H4 (cell line): ENCODE results near the gene GRIFIN. TPM values are rescaled to one million over a fixed set of nuclear protein-coding genes. Genes with fewer than 3 reads are reported as not detected.
"Not testable (repeated sequence)": the region's sequence is repeated elsewhere in the genome, so short reads cannot be mapped to it uniquely, and the experiment has no call there.

Experiments
- DNase-seq: peaks from one replicate; pipeline ENCODE4 v3.0.0-alpha.2; 2015; ENCODE audit warnings: low spot score
- total RNA-seq: library from RNA; depleted of rRNA; stranded (reverse); fragments of >200 nt; shearing (Covaris generic); gene quantifications from 2 replicates; pipeline ENCODE4 v1.2.3, GENCODE V29; 2014

The GRIFIN gene
- total RNA-seq, 1 experiment from 2014 or later = not detected

DNA sequence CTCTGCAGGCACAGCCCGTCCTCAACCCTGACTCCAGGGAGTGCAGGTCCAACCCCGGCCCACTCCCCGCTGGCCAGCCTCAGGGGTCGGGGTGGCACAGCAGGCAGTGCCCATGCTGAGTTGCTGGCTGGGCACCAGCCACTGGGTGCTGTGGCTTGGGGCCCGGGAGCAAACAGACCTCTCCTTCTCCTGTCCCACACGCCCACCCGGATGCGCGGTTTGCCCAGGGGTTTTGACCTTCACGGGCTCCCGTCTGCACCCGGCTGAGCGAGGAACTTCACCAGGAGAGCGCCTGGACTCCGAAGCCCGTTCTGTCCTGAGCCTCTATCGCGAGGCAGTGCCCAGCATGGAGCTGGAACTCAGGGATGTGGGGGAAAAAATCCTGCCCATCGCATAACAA, 2.6 kb upstream of the GRIFIN start:
- no peak for DNase-seq

DNA sequence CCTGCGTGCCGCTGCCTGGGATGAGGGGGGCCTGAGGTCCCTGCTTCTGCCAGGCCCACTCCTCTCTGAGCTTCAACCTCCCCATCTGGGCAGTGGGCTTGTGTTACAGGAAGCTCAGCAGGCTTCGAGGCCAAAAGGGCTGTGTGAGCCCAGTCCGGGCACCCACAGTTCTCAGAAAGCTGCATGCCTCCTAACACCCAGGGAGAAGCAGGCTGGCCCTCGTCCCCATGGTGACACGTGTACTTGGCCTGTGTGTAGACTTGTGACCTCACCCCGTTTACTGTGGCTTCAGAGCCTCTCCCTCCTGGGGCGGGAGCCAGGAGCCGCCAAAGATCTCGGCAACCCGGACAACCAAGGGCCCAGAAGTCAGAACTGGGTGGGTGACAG, 2.2 kb upstream of the GRIFIN start:
- DNase-seq = peak; percentile 85

DNA sequence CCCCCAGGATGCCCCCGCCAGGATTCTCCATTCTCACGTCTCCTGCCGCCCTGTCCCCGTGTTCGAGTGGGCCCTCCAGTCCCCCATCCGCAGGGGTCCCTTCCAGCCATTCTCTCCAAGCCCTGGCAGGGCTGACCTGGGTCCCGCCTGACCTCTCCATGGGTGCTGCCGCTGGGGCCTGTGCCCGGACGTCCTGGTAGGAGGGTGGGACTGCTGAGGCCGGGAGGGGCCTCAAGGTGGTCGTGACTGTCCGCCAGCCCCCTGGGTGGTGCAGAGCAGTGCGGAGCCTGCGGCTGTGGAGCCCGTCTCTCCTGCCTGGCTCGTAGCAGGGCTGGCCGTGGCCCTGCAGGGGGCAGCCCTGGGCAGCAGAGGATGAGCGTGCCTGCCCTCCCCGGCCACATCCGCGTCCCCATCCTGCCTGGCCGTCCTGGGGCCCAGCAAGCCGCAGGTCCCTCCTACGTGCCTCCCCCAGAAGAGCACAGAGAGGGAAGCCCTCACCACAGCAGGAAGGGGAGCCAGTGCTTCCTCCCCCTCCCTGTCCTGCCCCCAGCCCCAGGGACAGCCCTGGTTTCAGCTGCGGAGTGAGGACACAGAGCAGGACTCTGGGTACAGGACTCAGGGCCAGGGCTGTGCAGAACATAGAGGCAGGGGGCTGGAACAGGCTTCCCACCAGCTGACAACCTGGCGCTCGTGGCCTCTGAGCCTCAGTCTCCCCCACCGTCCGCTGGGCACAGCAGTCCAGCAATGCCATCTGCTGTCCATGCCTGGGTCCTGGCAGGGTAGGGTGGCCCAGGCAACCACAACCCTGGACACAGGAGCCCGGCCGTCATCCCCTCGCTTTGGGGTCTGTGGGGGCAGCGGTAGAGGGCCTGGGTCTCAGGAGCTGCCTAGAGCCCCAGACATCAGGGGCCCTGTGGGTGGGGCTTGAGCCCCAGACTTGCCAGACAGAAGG, 1.5 kb upstream of the GRIFIN start:
- peak; percentile 91 for DNase-seq

DNA sequence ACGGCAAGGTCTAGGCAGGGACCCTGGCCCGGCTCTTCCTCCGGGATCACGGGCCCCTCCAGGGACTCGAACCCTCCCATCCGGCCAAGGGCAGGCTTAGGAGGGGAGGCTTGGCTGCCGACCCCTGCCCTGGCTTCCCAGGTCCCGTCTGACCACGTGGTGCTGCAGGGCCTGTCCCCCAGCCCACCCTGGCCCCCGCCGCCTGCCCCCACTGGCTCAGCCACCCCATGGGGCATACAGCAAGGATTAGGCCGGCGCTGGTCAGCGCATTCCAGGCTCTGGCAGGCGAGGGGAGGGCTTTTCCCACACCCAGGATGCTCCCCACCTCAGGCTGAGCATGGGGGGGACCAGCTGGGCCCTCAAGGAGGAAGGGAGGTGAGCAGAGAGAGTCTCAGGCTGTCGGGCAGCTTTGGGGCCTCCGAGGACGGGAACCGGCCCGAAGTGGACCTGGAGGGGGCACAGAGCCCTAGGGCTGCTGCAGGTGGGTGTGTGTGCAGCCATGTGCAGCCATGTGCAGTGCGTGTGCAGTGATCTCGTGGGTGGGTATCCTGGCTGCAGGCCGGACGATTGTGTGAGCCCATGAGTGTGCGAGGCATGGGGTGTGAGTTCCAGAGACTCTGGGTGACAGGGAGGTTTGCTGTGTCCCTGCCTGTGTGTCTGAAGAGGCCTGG, 713 bp upstream of the GRIFIN start:
- no peak for DNase-seq

DNA sequence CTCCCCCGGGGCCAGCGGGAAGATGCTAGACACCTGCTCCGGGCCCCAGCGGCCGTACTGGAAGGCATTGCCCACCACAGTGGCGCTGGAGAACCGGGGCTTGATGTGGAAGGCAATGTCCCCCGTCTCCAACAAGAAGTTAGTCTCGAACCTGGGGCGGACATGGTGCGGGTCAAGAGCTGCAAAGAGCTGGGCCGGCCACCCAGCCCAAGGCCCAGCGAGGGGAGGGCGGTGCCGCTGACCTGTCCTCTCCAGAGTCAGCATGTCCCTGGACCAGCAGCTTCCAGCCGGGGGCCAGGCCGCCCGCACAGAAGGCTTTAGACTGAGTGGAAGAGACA, 551 bp downstream of the GRIFIN start:
- DNase-seq = no peak

DNA sequence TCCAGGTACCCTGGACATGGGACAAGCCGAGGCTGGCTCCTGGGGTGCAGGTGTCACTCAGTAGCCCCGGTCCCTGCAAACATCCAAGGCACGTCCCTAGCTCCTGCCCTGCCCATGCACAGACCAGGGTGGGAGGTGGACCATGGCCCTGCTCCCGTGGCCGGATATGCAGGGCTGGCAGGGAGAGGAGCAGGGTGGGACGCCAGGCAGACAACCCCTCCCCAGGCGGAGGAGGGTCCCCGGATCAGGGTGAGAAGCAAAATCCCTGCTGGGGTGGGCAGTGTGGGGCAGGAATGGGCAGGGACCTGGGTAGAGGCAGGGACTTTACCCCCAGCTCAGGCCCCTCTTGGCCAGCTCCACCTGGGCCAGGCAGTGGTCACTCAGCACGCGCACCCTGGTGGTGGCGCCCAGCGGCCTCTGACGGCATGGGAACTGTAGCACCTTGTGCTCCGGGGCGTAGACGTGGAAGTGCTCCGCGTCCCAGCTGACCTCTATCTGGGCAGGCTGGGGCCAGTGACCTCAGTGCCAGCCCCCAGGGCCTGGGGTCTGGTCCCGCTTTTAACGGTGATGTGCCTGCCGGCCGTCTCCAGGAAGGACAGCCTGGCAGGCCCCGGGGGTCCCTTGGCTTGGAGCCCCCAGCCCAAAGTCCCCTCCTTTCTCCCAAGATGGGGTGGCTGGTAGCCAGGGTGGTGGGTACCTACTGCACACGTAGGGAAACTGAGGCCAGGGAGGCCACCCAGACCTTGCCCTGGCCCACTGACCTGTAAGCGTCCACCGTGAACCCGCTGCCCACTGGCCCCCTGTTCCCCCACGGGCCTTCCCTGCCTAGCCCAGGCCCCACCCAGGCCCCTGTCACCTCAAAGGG, 1.2 kb downstream of the GRIFIN start:
- DNase-seq = no peak

DNA sequence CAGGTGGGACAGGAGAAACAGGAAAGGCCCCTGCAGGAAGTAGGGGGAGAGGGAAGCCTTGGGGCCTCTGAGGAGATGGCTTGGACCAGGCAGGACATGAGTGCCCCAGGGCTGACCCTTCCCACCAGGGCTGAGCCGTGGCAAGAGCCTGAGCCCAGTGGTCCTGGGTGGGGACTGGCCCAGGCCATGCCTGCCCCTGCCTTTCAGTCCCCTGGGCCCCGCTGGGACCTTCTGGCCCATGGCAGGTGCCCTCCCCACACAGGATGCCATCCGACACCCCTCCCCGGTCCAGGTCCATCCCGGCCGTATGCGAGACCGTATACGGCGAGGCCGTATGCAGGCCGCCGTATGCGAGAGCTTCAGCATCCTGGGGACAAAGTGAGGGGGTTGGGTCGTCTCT, 2.0 kb downstream of the GRIFIN start:
- DNase-seq = no peak

DNA sequence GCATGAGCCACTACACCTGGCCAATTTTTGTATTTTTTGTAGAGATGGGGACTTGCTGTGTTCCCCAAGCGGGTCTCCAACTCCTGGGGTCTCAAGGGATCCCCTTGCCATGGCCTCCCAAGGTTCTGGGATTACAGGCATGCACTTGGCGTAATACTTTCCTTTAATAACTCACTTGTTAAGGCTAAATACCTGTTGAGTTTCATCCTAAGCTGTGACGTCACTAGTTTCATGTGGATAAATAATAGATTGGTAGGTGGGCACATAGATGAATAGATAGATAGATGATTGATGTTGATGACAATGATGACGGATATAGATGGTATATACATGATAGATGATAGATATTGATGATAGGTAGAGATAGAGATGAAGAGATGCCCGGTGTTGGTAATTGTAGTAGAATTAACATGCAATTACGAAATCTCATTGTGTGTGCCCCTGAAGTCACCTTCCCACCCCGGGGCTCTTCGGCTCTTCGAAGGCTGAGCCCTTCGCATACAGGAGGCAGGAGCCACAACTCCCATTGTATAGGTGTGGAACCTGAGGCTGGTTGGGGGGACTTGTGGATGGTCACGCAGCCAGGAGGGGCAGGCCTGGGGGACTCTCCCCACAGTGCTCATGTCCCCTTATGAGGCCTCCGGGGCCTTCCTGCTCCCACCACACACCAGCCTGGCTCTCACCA, 2.6 kb downstream of the GRIFIN start:
- DNase-seq = no peak

DNA sequence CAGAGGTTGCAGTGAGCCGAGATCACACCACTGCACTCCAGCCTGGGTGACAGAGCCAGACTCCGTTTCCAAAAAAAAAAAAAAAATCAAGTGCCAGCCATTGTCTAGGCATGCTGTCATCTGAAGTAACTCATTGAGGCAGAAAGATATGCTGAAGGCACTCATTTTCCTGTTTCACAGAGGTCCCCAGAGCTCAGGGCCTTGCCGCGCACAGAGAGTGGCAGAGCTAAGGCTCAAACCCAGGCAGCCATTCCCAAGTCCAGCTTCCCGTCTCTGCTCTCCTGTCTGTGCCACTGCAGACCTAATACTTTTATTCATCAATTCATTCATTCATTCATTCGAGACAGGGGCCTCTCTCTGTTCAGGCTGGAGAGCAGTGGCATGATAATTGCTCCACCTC, 3.5 kb downstream of the GRIFIN start:
- DNase-seq = no peak

DNA sequence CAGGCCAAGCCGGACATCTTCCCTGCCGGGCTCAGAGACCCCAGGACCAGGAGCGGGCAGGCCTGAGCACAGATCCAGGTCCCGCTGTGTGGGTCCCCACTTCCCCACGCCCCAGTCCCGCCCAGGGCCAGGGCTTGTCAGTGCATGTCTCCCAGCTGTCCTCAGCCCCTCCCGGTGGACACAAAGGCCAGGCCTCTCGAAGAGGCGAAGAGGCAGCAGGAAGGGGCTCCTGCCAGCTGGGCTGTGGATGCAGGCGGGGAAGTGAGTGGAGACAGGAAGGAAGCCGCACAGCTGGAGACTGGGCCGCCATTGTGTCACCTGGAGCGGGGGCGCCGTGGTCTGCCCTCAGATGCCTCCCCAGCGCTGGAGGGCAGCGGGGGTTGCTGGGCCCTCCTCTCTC, 4.8 kb downstream of the GRIFIN start:
- no peak for DNase-seq

DNA sequence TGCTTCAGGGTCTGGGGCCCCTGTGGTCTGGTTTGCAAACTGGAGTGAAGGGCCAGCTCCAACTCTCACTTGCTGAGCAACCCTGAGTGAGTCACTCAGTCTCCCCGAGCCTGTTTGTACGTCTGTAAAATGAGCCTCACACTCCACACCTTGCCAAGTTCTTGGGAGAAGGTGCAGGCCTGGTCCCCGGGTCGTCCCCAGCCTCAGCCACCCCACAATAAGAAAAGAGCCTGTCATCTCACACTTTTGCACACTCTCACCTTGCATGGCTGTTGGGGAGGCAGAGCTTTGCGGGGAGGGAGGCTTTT, 5.2 kb downstream of the GRIFIN start:
- no peak for DNase-seq

DNA sequence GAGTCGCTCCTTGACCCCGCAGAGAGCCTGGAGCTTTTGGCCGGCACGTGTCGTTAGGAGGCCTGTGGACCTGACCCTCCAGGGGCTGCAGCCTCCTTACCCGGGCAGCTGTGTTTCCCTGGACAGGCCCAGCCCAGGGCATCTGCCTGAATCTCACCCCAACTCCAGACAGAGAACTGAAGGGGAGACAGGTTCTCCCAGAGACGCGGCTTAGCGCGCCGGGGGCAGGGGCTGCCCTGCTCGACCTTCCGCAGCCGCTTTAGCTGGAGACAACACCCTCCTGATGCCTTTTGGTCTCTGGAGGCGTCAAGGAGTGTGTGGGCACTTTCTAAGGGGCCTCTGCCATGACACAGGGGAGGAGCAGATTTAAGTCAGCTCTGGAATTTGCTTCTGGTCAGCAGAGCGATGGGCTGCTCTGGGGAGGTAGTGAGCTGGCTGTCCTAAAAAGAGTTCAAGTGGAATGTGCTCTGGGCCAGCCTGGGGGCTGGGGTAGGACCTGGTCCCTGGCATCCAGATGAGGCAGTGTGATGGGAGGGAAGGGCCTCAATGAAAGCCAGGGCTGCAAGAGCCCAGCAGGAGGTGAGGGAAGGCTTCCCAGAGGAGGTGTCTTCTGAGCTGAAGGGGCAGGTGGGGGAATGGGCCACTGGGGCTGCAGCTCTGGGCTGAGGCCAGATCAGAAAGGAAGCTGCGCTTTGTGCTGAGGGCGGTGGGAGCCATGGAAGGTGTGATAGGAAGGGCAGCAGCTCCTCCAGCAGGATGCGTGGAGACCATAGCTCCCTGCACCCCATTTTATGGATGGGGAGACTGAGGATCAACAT, 5.8 kb downstream of the GRIFIN start:
- DNase-seq = no peak

DNA sequence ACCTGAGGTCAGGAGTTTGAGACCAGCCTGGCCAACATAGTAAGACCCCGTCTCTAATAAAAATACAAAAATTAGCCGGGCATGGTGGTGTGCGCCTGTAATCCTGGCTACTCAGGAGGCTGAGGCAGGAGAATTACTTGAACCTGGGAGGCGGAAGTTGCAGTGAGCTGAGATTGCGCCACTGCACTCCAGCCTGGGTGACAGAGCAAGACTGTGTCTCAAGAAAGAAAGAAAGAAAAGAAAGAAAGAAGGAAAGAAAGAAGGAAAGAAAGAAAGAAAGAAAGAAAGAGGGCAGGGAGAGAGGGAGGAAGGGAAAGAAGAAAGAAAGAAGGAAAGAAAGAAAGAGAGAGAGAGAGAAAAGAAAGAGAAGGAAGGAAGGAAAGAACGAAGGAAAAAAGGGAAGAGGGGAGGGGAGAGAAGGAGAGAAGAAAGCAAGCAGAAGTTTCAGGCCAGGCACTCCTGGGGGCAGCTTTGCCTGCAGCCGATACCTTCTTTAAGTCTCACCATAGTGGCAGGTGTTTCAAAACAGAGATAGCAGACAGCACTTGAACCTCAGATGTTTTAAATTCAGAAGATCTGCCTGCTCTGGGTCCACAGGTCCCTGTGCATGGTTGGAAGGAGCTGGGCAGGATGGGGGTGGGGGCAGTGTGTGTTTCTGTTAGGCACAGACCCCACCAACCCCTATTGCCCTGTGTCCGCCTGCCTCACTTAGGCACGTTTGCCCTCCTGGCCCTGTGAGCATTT, 6.6 kb downstream of the GRIFIN start:
- DNase-seq = not testable (repeated sequence)

DNA sequence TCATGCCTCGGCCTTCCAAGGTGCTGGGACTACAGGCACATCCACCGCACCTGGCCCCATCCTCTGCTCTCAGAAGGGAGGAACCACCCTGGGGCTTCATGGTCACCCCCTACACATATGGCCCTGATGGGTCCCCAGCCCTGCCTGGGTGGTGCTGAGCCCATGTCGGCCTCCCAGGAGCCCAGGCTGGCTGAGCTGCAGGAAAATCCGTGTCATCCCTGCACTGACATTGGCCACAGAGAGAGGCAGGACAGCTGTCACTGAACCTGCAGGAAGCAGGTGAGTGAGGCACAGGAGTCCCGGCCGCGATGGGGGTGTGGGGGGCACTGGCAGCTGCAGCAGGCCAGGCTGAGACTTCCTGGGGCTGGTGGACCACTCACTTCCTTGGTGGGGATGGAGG, 8.0 kb downstream of the GRIFIN start:
- DNase-seq = no peak

DNA sequence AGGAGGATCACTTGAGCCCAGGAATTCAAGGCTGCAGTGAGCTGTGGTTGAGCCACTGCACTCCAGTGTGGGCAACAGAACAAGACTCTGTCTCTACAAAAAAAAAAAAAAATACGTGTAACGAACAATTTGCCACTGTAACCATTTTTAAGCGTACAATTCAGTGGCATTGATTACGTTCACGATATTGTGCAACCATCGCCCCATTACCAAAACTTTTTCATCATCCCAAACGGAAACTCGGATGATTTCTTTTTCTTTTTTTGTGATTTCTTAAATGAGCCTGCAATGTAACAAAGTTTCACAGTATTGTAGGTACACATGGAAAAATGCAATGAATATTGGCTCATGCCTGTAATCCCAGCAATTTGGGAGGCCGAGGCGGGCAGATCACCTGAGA, 9.5 kb downstream of the GRIFIN start:
- DNase-seq = no peak

DNA sequence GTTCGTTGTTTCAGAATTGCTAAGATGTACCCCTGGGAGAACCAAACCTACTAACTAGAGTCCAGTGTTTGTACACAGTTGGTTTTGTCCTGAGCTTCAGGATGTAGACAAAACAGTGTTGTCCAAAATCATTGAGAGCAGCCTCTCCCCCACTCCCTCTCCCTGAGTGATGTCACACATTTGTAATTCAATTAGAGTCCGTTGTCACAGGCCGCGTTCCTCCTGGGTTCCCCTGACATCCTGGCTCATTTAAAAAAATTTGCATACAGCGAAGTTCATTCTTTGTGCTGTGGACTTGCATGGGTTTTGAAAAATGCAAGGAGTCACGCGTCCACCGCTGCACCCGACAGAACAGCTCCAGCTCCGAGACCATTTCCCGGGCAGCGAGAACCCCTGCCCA, 10.3 kb downstream of the GRIFIN start:
- no peak for DNase-seq

DNA sequence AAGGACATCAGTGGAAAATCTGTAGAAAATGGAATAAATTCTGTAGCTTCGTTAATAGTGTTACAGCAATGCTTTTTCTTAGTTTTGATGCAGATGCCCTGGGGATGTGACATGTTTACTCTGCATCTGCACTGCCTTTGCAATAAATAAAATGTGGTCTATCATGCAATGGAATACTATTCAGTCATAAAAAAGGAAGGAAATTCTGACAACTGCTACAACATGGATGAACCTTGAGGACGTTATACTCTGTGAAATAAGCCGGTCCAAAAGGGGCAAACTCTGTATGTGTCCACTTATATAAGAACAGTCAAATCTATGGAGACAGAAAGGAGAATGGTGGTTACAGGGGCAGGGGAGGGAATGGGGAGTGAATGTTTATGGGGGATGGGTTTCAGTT, 13.5 kb downstream of the GRIFIN start:
- DNase-seq = no peak

DNA sequence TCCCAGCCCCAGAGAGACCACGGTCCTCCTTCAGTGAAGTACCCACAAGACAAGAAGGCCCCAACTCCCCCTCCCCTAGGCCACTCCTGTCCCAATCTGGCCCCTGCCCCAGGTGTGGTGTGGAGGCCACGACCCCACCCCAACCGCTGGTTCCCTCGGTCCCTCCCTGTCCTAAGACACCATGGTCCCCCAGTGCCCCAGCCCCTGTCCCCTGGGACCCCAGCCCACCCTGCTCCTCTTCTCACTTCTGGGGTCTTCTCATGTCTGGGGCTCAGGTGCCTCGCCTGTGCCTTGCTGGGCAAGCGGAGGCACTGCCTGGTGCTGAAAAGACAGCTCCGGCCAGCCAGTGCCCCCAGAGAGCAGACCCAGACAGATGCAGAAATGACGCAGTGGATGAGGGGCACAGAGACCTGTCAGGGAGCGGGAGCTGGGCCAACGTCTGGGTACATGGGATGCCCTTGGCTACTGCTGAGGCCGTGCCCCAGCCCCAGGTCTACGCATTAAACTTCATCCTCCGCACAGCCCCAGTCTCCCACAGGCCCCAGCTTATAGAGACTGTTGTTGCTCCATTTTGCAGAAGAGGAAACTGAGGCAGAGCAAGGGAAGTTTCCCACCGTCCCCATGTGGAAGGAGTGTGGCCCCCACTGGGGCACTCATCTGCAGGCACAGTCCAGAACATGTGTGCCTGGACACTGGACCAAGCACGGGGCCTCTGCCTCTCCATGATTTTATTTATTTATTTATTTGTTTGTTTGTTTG, 14.8 kb downstream of the GRIFIN start:
- DNase-seq = no peak

DNA sequence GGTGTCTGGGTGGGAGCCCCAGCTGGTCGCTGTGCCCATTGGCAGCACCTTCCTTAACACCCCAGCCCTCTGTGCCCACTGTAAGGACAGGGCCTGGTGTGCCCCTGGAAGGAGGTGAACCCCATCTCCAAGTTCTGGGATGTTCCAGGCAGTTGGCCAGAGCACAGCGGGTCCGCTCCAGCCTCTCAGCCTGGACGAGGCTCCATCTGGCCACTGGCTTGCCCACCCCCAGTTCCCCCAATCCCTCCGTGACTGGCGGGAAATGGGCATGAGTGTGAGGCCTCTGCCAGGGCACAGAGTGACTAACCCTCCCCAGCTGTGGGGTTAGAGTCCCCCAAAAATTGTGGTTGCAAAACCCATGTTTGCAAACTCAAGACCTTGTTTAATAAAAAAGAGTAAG, 15.6 kb downstream of the GRIFIN start:
- no peak for DNase-seq

DNA sequence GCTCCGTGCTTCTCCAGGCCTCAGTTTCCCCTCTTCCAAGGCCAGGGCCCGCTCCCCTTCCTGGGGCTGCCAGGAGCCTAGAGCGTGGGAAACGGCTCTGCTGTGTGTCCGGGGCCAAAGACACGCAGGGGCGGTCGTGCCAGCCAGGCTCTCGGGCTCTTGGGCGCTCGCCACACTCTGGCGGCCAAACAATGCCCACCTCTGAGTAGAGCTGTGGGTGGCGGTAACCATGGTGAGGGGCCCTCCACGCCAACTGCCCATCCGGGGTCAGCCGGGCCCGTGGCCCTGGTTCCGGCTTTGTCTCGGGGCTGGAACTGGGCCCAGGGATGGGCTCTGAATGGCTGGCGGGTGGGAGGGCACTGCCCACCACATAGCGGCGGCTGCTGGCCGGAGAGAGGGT, 16.0 kb downstream of the GRIFIN start:
- DNase-seq = no peak
